HG02642 (cell line): ENCODE results near the gene EFL1.
"Not testable (repeated sequence)": the region's sequence is repeated elsewhere in the genome, so short reads cannot be mapped to it uniquely, and the experiment has no call there.

Source experiments
- ATAC-seq: cut with Tn5 transposase; IDR thresholded peaks from one replicate; pipeline ENCODE4 v1.9.1; 2021; ENCODE audit warnings: mild to moderate bottlenecking; ENCODE audit not compliant: unreplicated experiment, poor library complexity

EFL1 gene

DNA sequence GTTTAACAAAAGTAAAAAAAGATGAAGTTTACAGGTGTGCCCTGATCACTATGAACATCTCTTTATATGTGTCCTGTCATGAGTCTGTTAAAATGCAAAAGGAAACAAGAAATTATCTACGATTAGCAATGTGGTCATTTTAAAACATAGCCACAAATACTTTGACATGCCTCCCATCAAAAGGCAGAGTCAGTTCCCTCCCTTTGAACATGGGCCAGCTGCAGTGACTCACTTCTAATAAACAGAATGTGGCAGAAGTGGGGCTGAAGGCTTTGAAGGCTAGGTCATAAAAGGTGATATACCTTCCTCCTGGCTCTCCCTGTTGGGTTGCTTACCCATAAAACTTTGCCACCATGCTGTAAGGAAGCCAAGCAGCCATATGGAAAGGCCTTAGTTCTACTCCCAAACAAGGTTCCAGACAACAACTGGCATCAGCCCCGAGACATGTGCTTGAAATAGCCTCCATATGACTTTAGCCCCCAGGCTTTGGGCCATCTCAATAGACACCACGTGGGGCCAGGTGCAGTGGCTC, 52.4 kb downstream of the EFL1 start:
- not testable (repeated sequence) for ATAC-seq

DNA sequence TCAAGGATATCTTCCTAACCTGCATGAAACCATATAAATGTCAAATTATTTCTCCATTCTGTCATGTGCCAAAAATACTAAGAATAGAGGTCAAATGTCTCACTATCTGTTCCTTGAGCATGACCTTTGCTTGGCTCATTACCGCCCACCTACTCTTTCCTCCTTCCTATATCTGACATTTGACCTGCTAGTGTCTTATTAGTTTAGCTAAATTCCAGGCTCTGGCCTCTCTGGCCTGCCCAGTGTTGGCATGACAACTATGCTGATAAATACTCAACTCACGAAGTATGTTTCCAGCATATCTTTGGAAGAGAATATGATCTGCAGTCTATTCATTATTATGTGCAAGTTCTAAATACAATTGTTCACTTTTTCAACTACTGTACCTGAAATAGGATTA, 58.0 kb downstream of the EFL1 start:
- not testable (repeated sequence) for ATAC-seq

DNA sequence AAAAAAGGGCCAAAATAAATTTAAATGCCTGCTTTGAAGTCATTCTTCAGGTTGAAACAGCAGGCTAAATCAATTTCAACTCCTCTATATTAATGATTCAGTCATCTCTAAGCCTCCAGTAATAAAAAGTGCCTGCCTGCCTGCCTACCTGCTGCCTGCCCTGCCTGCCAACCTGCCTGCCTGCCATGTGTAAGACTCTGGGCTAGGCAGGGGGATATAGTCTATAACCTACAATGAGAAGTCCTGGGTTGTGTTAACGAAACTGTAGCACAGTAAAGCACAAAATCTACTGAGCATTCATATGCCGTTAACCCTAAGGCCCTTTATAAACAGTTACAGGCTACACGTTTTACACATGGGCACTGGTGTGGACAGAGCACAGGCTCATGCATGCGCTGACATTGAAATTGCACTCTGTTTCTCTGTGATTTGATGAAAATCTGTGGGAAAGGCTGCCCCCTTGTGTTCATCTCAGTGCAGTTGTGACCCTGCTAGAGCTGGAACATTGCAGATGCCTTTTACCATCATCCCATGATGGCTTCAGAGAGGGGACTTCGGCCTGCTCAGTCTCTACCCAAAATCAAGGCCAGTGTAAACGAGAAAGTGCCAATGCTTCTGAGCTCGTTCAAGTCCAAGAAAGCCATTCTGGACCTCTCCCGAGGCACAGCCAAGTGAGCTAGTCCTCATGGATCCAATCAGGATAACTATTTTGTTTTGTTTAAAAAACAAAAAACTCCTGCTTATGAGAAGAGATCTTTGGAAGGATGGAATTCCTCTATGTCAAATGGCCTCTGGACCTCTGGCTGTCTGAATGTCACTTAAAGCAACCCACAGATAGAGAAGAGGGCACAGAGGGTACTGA, 64.6 kb downstream of the EFL1 start:
- ATAC-seq, result peak; percentile 88

DNA sequence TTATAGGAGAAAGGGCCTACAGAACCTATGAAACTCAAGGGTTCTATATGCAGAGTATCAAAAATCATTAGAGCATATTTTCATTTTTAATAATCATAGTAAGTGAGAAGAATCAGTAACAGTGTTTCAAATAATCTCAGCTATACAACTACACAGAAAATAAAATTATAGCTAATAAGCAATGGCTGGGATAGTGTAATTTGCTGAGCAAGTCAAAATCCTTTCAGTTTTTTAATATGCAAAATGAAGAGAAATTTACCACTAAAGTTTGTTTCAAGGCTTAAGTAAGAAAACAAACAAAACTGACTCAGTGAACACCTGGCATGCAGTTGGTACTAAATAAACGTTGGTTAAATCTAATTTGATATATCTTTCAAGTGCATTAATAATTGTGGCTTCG, 66.2 kb downstream of the EFL1 start:
- ATAC-seq, result no peak

DNA sequence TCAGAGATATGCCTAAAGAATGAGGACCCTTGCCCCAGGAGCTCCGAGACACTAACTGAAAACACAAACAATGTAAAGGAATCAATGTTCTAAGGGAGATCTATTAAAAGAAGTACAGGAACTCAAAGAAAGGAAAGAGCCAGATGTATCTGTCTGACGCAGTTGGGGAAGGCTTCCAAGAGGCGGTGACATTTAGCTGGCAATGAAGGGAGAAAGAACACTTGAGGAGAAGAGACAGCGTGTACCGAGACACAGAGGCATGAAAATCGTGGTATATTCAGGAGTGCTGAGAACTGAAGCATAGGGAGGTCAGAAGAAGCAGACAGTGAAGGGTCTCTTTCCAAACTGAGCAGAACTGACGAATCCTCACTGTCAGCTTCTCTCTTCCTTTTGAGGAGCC, 66.7 kb downstream of the EFL1 start:
- ATAC-seq, result not testable (repeated sequence)

DNA sequence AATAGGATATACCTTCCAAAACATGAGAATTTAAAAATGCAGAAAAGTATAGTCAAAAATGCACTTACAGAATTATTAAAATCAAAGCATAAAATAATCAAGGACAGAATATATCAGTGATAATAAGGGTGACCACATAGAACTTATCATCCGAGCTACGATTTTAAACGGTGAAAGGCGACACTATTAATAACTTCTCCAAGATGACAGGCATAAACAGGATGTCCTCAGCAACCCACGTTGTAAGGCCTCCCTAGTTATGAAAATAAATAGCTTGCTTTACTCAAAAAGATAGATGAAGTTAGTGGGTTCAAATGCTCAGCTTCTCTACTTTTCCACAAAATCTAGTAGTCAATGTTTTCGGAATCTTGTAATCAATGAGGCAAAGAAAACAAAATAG, 68.0 kb downstream of the EFL1 start:
- ATAC-seq, result not testable (repeated sequence)

DNA sequence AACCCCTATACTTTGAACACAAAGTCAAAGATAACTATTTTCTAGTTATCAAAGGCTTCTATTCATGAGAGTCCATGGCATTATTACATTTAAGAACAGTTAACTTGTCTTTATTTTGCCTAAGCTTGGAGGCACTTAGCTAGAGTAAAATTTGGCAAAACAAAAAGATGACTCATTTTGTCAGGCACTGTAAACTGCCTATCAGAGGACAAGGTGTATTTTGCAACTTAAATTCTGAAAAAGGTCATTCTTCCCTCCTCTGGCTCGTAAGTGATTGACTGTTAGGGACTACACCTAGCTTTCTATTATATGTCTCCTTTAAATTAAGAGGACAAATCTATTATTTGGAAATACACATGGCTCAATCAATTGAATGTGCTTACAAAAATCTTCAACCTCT, 69.1 kb downstream of the EFL1 start:
- ATAC-seq, result not testable (repeated sequence)

DNA sequence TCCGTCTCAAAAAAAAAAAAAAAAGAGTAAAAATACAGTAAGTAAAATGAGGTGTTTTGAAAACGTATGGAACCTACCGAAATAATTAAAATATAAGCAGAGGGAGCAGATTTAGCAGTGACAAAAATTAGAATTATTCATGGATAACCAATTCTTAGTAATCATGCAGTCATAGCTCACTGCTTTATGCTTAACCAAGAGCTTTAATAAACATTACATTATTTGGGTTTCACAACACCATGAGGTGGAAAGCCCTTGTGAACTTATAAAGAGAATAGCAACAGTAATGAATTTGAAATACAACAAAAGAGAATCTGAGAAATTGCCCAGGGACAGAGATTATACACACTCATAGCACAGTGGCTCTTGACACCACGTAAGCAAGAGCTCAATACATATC, 70.1 kb downstream of the EFL1 start:
- not testable (repeated sequence) for ATAC-seq

DNA sequence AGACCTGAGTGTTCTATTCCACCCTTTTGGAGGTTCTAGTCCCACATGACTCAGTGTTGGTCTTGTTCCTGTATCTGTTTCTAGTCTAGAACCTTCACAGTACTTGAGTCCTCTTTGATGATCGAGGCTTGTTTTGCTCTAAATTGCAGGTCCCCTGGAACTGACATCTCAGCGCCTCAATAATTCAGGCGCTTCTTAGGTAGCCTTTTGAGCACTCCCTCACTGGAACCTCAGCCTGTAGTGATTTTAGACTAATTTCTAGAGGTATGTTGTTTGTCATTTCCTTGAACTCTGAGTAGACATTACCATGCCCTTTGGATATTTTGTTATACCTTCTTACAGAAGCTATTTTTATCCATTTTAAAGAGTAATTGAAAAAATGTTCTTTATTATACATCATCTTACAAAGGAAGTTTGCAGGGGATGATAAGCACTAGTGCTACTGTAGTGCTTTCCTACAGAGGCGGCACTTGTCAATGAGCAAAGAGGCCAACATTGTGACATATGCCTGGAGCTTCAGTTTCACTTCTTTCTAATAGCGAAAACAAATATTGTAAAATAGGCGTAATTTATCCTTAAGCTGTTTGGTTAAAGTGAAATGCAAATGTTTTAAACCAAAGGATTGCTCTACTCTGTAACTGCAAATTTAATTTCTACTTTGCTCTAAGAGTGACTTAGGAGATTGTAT, 75.7 kb downstream of the EFL1 start:
- ATAC-seq, result peak; percentile 62

DNA sequence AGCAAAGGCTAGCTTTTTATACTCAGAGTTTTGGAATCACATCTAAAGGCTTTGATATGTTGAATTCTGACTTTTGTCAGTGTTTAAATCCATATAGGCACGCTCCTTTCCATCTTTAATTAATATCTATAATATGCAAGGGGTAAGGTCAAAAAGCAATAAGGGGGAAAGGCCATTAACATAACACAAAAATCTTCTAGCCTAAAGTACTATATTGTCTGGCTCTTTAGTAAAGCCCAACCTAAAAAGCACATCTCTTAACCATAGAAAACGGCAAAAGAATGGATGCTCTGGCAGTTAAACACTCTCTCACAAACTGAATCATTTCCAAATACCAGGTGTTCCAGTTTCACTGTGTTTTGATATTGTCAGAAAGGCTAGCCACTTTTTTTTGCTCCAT, 76.4 kb downstream of the EFL1 start:
- no peak for ATAC-seq

DNA sequence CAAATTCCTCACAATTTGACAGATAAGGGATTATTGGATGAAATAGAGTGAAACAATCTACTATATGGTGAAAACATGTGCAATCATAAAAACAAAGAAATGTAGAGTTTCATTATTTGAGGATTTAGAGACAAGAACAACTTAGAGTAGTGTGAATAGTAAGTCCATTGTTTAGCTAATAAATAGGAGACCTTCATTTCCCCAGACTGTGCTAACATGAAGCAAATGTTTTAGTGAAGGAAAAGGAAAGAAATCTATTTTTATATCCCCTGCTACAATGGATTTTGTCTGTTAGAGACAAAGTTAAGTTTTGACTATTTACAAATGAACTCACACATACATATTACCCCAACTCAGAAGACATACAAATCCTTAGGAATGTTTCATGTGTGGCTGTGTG, 77.8 kb downstream of the EFL1 start:
- ATAC-seq, result no peak

DNA sequence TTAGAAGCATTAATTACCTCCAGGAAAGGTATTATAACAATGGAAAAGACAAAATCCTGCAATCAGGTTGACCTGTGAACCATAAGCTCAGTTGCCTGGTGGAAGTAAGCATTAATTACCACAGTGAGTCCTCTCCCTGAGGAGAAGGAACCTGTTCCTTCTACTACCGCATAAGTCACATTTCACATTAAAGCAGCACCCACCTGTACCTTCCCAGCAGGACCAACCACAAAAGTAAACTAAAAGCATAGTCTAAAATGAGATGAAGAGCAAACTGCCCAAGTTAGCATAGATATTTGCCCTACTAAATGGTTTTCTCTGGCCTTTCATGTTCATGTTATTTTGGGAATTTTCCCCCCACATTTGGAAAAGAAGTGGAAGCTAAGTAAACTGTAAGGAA, 78.2 kb downstream of the EFL1 start:
- no peak for ATAC-seq

DNA sequence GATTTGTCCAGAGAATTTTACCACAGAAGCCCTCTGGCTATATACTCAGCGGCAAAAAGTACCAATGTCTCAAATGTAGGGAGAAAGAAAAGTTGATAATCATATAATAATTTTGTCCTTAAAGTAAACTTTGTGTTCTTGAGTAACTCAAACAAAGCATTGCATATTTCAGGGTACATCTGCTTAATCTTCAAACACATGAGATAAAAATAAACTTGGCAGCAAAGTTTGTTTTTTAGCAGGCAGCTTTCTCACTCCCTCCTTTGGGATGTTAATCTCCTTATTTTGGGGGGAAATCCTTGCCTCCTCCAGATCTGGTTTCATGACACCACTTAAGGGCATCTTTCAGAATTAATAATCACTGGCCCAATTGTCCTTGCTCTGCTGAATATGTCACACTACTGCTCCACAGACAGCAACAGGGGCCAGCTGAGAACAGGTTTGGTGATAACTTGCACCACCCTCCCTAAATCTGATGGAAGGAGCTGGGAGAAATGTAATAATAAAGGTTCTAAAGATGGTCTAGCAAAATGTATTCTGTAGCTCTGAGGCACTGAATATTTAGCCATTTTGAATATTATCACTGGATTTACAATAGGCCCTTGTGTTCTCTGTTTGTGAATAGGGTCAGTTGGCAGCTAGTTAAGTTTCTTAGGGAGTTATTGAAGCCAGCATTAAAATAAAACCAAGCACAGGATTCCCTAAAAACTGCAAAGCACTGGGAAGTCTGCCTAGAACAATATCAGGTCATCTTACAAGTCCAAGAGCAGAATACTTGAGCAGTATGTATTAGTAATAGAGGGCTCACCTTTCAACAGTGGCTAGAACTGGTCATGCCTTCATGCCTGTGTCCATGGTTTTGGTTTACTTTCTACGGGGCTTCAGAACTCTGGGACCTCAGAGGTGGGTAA, 79.2 kb downstream of the EFL1 start:
- ATAC-seq, result no peak

DNA sequence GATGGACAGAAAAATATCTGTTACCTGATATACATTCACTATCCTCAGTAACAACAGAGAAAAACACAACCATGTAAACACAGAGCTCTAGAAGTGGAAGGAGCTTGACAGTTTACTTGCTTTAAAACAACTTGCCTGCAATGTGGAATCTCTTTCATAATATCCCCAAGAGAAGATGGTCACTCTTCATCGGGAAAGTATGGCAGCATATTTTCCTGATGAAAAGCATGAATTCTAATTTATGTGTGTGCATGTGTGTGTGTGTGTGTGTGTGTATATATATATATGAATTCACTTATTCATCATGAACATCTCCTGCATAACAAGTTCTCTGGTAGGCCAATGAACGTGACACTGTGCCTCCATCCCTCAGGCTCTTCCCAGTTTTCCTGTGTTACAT, 81.2 kb downstream of the EFL1 start:
- ATAC-seq, result no peak

DNA sequence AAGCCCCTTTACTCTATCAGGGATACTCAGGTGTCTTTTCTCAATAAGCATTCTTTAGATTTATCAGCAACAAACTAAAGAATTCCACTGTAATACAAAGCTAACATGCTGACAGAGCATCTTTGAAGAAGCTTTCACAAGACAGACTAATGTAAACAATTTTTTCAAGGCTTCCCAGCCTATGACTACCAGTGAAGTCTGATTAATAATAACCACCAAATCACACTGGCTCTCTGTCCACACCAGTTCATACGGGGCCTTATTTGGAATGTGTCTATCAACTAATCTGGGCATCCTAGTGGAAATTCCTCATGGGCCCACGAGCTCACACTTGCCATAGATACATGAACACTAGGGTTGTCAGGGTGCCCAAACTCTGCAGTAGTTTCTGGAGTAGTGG, 84.5 kb downstream of the EFL1 start:
- ATAC-seq, result no peak

DNA sequence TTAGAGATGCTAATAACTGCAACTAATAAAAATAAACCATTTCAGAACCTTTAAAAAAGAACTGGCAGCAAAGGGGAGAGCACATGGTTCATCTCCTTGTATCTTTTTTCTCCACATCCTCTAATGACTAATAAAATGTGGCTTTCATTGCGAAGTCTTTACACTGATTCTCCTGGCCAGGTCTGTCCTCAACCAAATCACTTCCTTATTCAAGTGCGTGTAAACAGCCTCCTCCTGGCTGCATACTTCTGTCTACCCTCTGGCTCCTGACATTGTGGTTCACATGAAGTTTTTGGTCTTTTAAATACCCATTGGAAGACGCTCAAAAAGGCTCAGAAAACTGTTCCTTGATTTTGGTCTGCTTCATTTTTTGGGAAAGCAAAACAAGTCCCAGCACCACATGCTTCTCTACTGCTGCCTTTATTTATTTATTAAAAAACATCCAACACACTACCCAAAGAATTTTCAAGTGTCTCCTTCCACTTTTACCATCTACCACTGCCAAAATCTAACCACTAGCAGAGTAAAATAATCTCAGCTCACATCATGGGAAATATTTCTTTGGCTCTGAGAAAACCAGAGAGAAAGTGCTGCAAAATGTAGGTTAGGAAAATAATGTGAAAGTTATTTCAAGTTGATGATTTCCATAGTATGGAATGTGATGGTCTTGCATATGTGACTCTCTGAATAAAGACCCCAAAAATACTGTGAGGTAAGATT, 85.1 kb downstream of the EFL1 start:
- ATAC-seq, result no peak

DNA sequence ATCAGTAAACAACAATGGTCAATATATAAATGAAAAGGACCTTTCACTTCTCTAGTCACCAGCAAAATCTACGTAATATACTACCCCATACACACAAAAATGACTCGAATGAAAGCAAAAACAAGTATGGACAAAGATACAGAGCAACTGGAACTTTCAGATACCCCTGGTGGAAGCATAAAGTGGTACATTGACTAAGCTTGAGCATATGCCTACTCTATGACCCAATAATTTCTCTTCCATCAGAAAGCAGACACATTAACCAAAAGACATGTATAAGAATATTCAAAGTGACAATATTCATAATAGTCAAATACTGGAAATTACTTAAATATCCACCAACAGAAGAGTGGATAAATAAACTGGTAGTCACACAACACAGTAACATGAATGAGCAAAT, 86.0 kb downstream of the EFL1 start:
- no peak for ATAC-seq

DNA sequence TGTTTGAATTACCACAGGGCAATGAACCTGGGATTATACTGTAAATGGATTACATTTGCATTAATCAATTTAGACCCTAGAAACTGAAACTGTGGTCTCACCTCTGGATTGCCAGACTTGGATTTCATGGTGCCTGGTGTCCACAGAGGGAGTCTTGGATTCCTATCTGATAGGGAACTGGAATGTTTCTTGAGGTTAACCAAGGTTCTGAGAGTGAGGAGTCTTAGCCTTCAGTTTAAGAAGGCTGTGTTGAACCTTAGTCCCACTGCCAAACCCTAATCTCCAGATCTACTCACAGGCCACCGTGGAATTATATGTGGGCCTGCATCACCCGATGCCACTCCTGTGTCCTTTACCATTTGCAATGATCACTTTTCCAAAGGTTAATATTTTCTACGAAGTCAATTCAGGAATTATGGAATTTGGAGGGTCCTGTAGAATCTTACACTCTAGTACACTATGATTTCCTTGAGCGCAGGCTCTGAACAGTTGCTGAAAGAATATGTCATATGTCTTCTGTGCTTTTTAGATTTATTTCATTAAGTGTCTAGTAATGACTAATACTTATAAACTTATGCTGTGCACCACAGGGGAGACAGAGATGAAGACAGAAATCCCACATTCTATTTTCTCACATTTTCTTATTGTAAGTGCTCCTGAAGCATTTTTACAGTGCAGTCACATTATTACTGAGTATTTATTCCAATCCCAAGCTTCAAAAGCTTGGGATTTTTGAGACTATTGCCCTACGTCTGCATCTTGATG, 87.9 kb downstream of the EFL1 start:
- ATAC-seq, result no peak

DNA sequence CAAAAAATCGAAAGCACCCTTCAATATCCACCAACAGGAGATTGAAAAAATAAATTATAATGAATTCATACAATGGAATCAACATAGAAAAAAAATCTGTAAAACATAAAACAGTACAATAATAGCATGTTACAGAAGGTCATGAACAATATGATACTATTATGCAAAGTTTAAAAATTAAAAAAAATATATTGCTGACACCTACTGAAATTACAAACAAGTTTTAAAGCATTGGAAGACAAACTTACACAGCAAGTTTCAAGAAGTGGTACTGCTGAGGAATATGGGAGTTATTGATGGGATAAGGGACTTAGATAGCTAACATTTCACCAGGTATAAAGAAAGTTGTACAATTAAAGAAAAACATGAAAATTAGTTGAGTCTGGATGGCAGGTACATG, 89.4 kb downstream of the EFL1 start:
- ATAC-seq, result no peak
